Activated T-cell treated with anti-CD3 and anti-CD28 coated beads for 24 hours (primary cell): Measurements from ENCODE around the gene SERPINB8.

Experiments used
- DNase-seq: peaks from one replicate; pipeline ENCODE4 v3.0.0-alpha.2; 2020; ENCODE audit warnings: low read depth

Gene SERPINB8

GRCh38 chr18:64019922-64020756 is 50.3 kb downstream of the SERPINB8 start:
- no peak for DNase-seq

- DNase-seq: no peak
Observed at GRCh38 chr18:64026350-64026749, 56.5 kb downstream of the SERPINB8 start.

- DNase-seq: no peak
Observed at GRCh38 chr18:64027931-64028695, 58.2 kb downstream of the SERPINB8 start.

GRCh38 chr18:64029096-64029495 is 59.2 kb downstream of the SERPINB8 start:
- DNase-seq: no peak

GRCh38 chr18:64031411-64031810 is 61.5 kb downstream of the SERPINB8 start:
- no peak for DNase-seq

GRCh38 chr18:64032312-64032711 is 62.4 kb downstream of the SERPINB8 start:
- no peak for DNase-seq

GRCh38 chr18:64037812-64038414 is 68.0 kb downstream of the SERPINB8 start:
- DNase-seq: no peak
